HL-60 (cell line): ENCODE measurements around the gene DCP2.

ENCODE experiments used
- GABPA ChIP-seq: IDR thresholded peaks from 2 replicates; pipeline ENCODE4 v1.6.1; 2012; ENCODE audit warnings: low read depth
- POLR2AphosphoS5 ChIP-seq: IDR thresholded peaks from 2 replicates; pipeline ENCODE4 v1.6.1; 2012; ENCODE audit warnings: low read depth
- REST ChIP-seq: IDR thresholded peaks from 2 replicates; pipeline ENCODE4 v1.6.1; 2012; ENCODE audit warnings: low read depth; ENCODE audit not compliant: insufficient replicate concordance
- SPI1 ChIP-seq: IDR thresholded peaks from 2 replicates; pipeline ENCODE4 v1.6.1; 2012; ENCODE audit warnings: low read depth, mild to moderate bottlenecking, borderline replicate concordance
- TF ChIP-seq, protein P1 (sequence below): IDR thresholded peaks from one replicate; pipeline ENCODE4 v1.5.1; 2011; ENCODE audit warnings: low read length, control low read depth, inconsistent platforms; ENCODE audit not compliant: insufficient read depth

DNA sequence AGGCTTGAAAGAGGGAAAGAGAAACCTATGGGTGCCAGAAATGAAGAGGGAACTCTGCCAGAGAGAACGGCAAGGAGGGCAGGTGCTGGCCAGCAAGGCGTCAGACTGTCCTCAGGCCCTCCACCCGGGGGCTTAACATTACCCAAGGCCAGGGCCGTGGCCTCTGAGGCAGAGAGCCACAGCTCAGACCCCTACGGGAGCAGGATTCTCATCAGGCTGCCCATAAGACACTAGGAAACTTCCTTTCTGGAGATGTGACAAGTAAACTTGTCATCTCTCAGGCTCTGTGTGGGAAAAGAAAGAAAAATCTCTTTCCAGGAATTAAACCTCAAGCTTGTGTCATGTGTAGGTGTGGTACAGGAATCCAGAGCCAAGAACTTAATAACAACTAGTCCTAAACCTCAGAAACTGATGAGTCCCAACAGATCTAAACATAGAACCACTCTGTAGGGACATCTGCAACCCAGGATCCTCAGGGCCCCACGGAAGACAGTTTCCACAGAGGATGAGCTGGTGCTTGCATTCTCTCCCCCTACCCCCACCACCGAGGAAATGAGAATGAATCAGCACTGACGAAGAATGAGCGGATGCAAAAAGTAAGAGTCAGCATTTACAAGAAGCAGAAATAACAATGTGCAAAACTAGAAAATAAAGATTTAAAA is 74.3 kb downstream of the DCP2 start:
- TF ChIP-seq POLR2AphosphoS5 (no peak), GABPA (no peak), REST (no peak), SPI1 (no peak)
- TF ChIP-seq, protein P1, sequence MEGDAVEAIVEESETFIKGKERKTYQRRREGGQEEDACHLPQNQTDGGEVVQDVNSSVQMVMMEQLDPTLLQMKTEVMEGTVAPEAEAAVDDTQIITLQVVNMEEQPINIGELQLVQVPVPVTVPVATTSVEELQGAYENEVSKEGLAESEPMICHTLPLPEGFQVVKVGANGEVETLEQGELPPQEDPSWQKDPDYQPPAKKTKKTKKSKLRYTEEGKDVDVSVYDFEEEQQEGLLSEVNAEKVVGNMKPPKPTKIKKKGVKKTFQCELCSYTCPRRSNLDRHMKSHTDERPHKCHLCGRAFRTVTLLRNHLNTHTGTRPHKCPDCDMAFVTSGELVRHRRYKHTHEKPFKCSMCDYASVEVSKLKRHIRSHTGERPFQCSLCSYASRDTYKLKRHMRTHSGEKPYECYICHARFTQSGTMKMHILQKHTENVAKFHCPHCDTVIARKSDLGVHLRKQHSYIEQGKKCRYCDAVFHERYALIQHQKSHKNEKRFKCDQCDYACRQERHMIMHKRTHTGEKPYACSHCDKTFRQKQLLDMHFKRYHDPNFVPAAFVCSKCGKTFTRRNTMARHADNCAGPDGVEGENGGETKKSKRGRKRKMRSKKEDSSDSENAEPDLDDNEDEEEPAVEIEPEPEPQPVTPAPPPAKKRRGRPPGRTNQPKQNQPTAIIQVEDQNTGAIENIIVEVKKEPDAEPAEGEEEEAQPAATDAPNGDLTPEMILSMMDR, result no peak
